Anterior cingulate cortex (tissue), 58 donors: ENCODE measurements around the gene TXNRD2.

Source experiments
- DNase-seq, 58 donors: peaks; one replicate each; lab custom pipeline; 2025; lab: John Stamatoyannopoulos, UW

The TXNRD2 gene

GRCh38 chr22:19853879-19854777 lies 87.5 kb downstream of the TXNRD2 start:
- no peak for DNase-seq

- no peak for DNase-seq
Measured at GRCh38 chr22:19853058-19853878, 88.3 kb downstream of the TXNRD2 start.

GRCh38 chr22:19852177-19852781 lies 89.3 kb downstream of the TXNRD2 start:
- peak in 19 of 58 donors; percentile 17 to 74 (median 47) for DNase-seq

GRCh38 chr22:19851291-19852176 lies 90.1 kb downstream of the TXNRD2 start:
- DNase-seq = no peak

GRCh38 chr22:19850763-19851109 lies 90.9 kb downstream of the TXNRD2 start:
- DNase-seq = no peak

GRCh38 chr22:19849835-19850762 lies 91.5 kb downstream of the TXNRD2 start:
- DNase-seq = peak in 2 of 58 donors; percentile 23 to 43

- no peak for DNase-seq
Measured at GRCh38 chr22:19848298-19849224, 93.1 kb downstream of the TXNRD2 start.

GRCh38 chr22:19847345-19847632 lies 94.3 kb downstream of the TXNRD2 start:
- no peak for DNase-seq

GRCh38 chr22:19846620-19847344 lies 94.8 kb downstream of the TXNRD2 start:
- no peak for DNase-seq

- DNase-seq = no peak
Measured at GRCh38 chr22:19845054-19845722, 96.4 kb downstream of the TXNRD2 start.

GRCh38 chr22:19844377-19845053 lies 97.1 kb downstream of the TXNRD2 start:
- DNase-seq = peak in 25 of 58 donors; percentile 13 to 70 (median 34)

GRCh38 chr22:19843857-19844376 lies 97.7 kb downstream of the TXNRD2 start:
- DNase-seq = peak in 1 of 58 donors; percentile 46

- DNase-seq = no peak
Measured at GRCh38 chr22:19843107-19843856, 98.3 kb downstream of the TXNRD2 start.

GRCh38 chr22:19842393-19843106 lies 99.1 kb downstream of the TXNRD2 start:
- DNase-seq = no peak
